Measurements from ENCODE around the gene ATF7.

Gene ATF7

GRCh38 chr12:53664191-53664590 is 38.0 kb upstream of the ATF7 start:
- Histone ChIP-seq H3K79me2 (ENCODE audit: insufficient read depth, low read length) (no peaks in the 10 kb centered on the region), H3K27me3 (ENCODE audit: insufficient read depth, low read length) (no peaks in the 10 kb centered on the region), H4K20me1 (ENCODE audit: insufficient read depth, low read length) (no peaks in the 10 kb centered on the region), H3K27ac (ENCODE audit: low read depth, low read length, poor library complexity, severe bottlenecking) (no peak overlapping the region), H3K4me1 (ENCODE audit: insufficient read depth, low read length, severe bottlenecking) (no peaks in the 10 kb centered on the region), H3K9ac (ENCODE audit: low read length) (no peak overlapping the region), H3K4me2 (ENCODE audit: low read length) (no peak overlapping the region), H3F3A (ENCODE audit: insufficient read depth, low read length) (no peaks in the 10 kb centered on the region), H3K9me2 (ENCODE audit: low read depth, low read length) (no peaks in the 10 kb centered on the region), H3K4me3 (ENCODE audit: low read depth, low read length, poor library complexity, severe bottlenecking) (no peak overlapping the region), H2AFZ (ENCODE audit: low read length) (no peak overlapping the region), H3K9me3 (ENCODE audit: low read length) (no peaks in the 10 kb centered on the region), H3K36me3 (ENCODE audit: insufficient read depth, low read length) (peaks cover 60% of the 10 kb centered on the region)
- TF ChIP-seq EZH2 (IDR thresholded peaks at IDR 0.05; ENCODE audit: borderline replicate concordance, low read length): no peak
- TF ChIP-seq CTCF (IDR thresholded peaks at IDR 0.05; ENCODE audit: low read length): no peak

- Histone ChIP-seq H3K9me2 (ENCODE audit: low read depth, low read length) (no peaks in the 10 kb centered on the region), H3K4me3 (ENCODE audit: low read depth, low read length, poor library complexity, severe bottlenecking) (no peak overlapping the region), H3F3A (ENCODE audit: insufficient read depth, low read length) (no peaks in the 10 kb centered on the region), H3K9ac (ENCODE audit: low read length) (no peak overlapping the region), H3K27me3 (ENCODE audit: insufficient read depth, low read length) (no peaks in the 10 kb centered on the region), H4K20me1 (ENCODE audit: insufficient read depth, low read length) (no peaks in the 10 kb centered on the region), H2AFZ (ENCODE audit: low read length) (no peak overlapping the region), H3K9me3 (ENCODE audit: low read length) (no peaks in the 10 kb centered on the region), H3K79me2 (ENCODE audit: insufficient read depth, low read length) (no peaks in the 10 kb centered on the region), H3K4me2 (ENCODE audit: low read length) (no peak overlapping the region), H3K36me3 (ENCODE audit: insufficient read depth, low read length) (peaks cover 26% of the 10 kb centered on the region), H3K4me1 (ENCODE audit: insufficient read depth, low read length, severe bottlenecking) (no peaks in the 10 kb centered on the region), H3K27ac (ENCODE audit: low read depth, low read length, poor library complexity, severe bottlenecking) (no peak overlapping the region)
- TF ChIP-seq CTCF (IDR thresholded peaks at IDR 0.05; ENCODE audit: low read length): no peak
- TF ChIP-seq EZH2 (IDR thresholded peaks at IDR 0.05; ENCODE audit: borderline replicate concordance, low read length): no peak
Observed at GRCh38 chr12:53660041-53660440, 33.9 kb upstream of the ATF7 start.

GRCh38 chr12:53659571-53659981 is 33.4 kb upstream of the ATF7 start:
- Histone ChIP-seq H3K9me2 (ENCODE audit: low read depth, low read length) (no peaks in the 10 kb centered on the region), H3K9ac (ENCODE audit: low read length) (no peak overlapping the region), H3K4me1 (ENCODE audit: insufficient read depth, low read length, severe bottlenecking) (no peaks in the 10 kb centered on the region), H2AFZ (ENCODE audit: low read length) (no peak overlapping the region), H3K4me3 (ENCODE audit: low read depth, low read length, poor library complexity, severe bottlenecking) (no peak overlapping the region), H3K79me2 (ENCODE audit: insufficient read depth, low read length) (no peaks in the 10 kb centered on the region), H3K27ac (ENCODE audit: low read depth, low read length, poor library complexity, severe bottlenecking) (no peak overlapping the region), H3K36me3 (ENCODE audit: insufficient read depth, low read length) (peaks cover 22% of the 10 kb centered on the region), H3K9me3 (ENCODE audit: low read length) (no peaks in the 10 kb centered on the region), H3F3A (ENCODE audit: insufficient read depth, low read length) (no peaks in the 10 kb centered on the region), H4K20me1 (ENCODE audit: insufficient read depth, low read length) (no peaks in the 10 kb centered on the region), H3K27me3 (ENCODE audit: insufficient read depth, low read length) (no peaks in the 10 kb centered on the region), H3K4me2 (ENCODE audit: low read length) (no peak overlapping the region)
- TF ChIP-seq CTCF (IDR thresholded peaks at IDR 0.05; ENCODE audit: low read length): no peak
- no peak for TF ChIP-seq EZH2 (IDR thresholded peaks at IDR 0.05; ENCODE audit: borderline replicate concordance, low read length)
